HCT116 (cell line): ENCODE results near the gene VSIG4. TPM values are rescaled to one million over a fixed set of nuclear protein-coding genes. Genes with fewer than 3 reads are reported as not detected.

ENCODE experiments used
- ATAC-seq: fragments of 200-7000 bp; cut with Tn5 transposase; 2 replicates; pipeline ENCODE4 v1.9.1; 2020; ENCODE audit warnings: mild to moderate bottlenecking, moderate library complexity
- BruUV-seq: library from RNA; stranded (reverse); fragments of 400-500 nt; replicated peaks from 2 replicates; lab custom pipeline; 2021; lab: Mats Ljungman, UMichigan
- CTCF ChIA-PET: fragments of 300-600 bp; sonication (Branson Sonifier 250); formaldehyde crosslinking; loops from one replicate; lab custom pipeline; 2021; ENCODE audit warnings: antibody characterized with exemption; lab: Charles Lee
- POLR2A ChIA-PET: fragments of 300-600, 350-600 bp; sonication (Branson Sonifier 250); formaldehyde crosslinking; loops from one replicate; lab custom pipeline; 2021; ENCODE audit warnings: antibody characterized with exemption; lab: Charles Lee
- RAD21 ChIA-PET, 2 experiments: fragments of 300-600 bp; sonication (Branson Sonifier 250); formaldehyde crosslinking; loops; one replicate each; lab custom pipeline; 2023; ENCODE audit warnings: low total read pairs in 2 of 2; ENCODE audit not compliant: uncharacterized antibody in 2 of 2, unreplicated experiment in 2 of 2, low non-redundant PET in 1 of 2; lab: Charles Lee
- DNase-seq: peaks from one replicate; pipeline ENCODE4 v3.0.0-alpha.2; 2010; ENCODE audit warnings: low read depth, low spot score
- H2AFZ ChIP-seq: fragments of 200-600 bp; shearing (Covaris generic), sonication (generic); 2 replicates; pipeline ENCODE4 v1.6.1; 2017; ENCODE audit warnings: low read depth, mixed run types, mixed read lengths, antibody characterized with exemption, low read length; ENCODE audit not compliant: poor library complexity, severe bottlenecking
- H3K27ac ChIP-seq: 2 replicates; pipeline ENCODE4 v1.5.1; 2012; ENCODE audit warnings: low read depth, low read length
- H3K27me3 ChIP-seq: fragments of 200-600 bp; sonication (generic); 2 replicates; pipeline ENCODE4 v1.6.1; 2016; ENCODE audit warnings: mixed run types, low read length, mixed read lengths; ENCODE audit not compliant: insufficient read depth
- H3K36me3 ChIP-seq, 2 experiments: fragments of 200-500 bp in 1 of 2; fragments of 200-600 bp in 1 of 2; sonication (Bioruptor generic) in 1 of 2; sonication (generic) in 1 of 2; 2 replicates each; pipeline versions ENCODE4 v1.5.1 to v1.6.1; 2014 to 2016; ENCODE audit warnings: low read length in 2 of 2, inconsistent platforms in 1 of 2, mixed read lengths in 1 of 2, mixed run types in 1 of 2; ENCODE audit not compliant: insufficient read depth in 2 of 2, control insufficient read depth in 1 of 2
- H3K4me1 ChIP-seq, 2 experiments: fragments of 200-600 bp in 1 of 2; sonication (generic) in 1 of 2; 2 replicates each; pipeline versions ENCODE4 v1.5.1 to v1.6.1; 2012 to 2017; ENCODE audit warnings: low read length in 2 of 2, inconsistent platforms in 1 of 2, mild to moderate bottlenecking in 1 of 2, mixed read lengths in 1 of 2, mixed run types in 1 of 2, moderate library complexity in 1 of 2; ENCODE audit not compliant: insufficient read depth in 2 of 2, control insufficient read depth in 1 of 2
- H3K4me2 ChIP-seq: fragments of 200-600 bp; sonication (generic); 2 replicates; pipeline ENCODE4 v1.6.1; 2017; ENCODE audit warnings: mixed run types, low read length, mixed read lengths
- H3K4me3 ChIP-seq, 2 experiments: fragments of 200-600 bp in 1 of 2; sonication (generic) in 1 of 2; replicated peaks in 1 of 2; 2 replicates each; pipeline ENCODE4 v1.5.1; 2011 to 2016; ENCODE audit warnings: low read length in 2 of 2, control low read depth in 1 of 2, low read depth in 1 of 2, mild to moderate bottlenecking in 1 of 2, mixed read lengths in 1 of 2, mixed run types in 1 of 2
- H3K79me2 ChIP-seq: fragments of 200-600 bp; sonication (generic); 2 replicates; pipeline ENCODE4 v1.6.1; 2017; ENCODE audit warnings: mild to moderate bottlenecking, mixed run types, low read length, moderate library complexity, mixed read lengths; ENCODE audit not compliant: insufficient read depth
- H3K9ac ChIP-seq: fragments of 200-600 bp; sonication (generic); 2 replicates; pipeline ENCODE4 v1.6.1; 2016; ENCODE audit warnings: low read length, mixed read lengths
- H3K9me2 ChIP-seq: fragments of 200-600 bp; sonication (generic), shearing (Covaris generic); 2 replicates; pipeline ENCODE4 v1.6.1; 2017; ENCODE audit warnings: mixed run types, mild to moderate bottlenecking, moderate library complexity; ENCODE audit not compliant: insufficient read depth
- H3K9me3 ChIP-seq, 2 experiments: fragments of 200-500 bp in 1 of 2; fragments of 200-600 bp in 1 of 2; sonication (Bioruptor generic) in 1 of 2; sonication (generic) in 1 of 2; 2 replicates each; pipeline ENCODE4 v1.6.1; 2014 to 2017; ENCODE audit warnings: low read length in 2 of 2, mixed read lengths in 2 of 2, inconsistent platforms in 1 of 2, low read depth in 1 of 2, mild to moderate bottlenecking in 1 of 2, mixed run types in 1 of 2, moderate library complexity in 1 of 2; ENCODE audit not compliant: control insufficient read depth in 1 of 2, insufficient read depth in 1 of 2
- H4K20me1 ChIP-seq: fragments of 200-600 bp; sonication (generic), shearing (Covaris generic); 2 replicates; pipeline ENCODE4 v1.6.1; 2017; ENCODE audit warnings: mixed run types, mild to moderate bottlenecking, moderate library complexity; ENCODE audit not compliant: insufficient read depth
- ATF3 ChIP-seq: IDR thresholded peaks from 2 replicates; pipeline ENCODE4 v1.6.1; 2012
- CEBPB ChIP-seq: IDR thresholded peaks from 2 replicates; pipeline ENCODE4 v1.6.1; 2012; ENCODE audit warnings: low read depth
- EGR1 ChIP-seq: IDR thresholded peaks from 2 replicates; pipeline ENCODE4 v1.6.1; 2012; ENCODE audit warnings: low read depth
- ELF1 ChIP-seq: IDR thresholded peaks from 2 replicates; pipeline ENCODE4 v1.6.1; 2012; ENCODE audit warnings: low read depth, borderline replicate concordance
- EZH2phosphoT487 ChIP-seq: fragments of 200-600 bp; IDR thresholded peaks from 2 replicates; pipeline ENCODE4 v1.6.1; 2018; ENCODE audit warnings: antibody characterized with exemption, borderline replicate concordance
- FOSL1 ChIP-seq: IDR thresholded peaks from 2 replicates; pipeline ENCODE4 v1.6.1; 2012; ENCODE audit warnings: low read depth
- RAD21 ChIP-seq: IDR thresholded peaks from 2 replicates; pipeline ENCODE4 v1.6.1; 2012; ENCODE audit warnings: low read depth, mild to moderate bottlenecking
- SP1 ChIP-seq: IDR thresholded peaks from 2 replicates; pipeline ENCODE4 v1.6.1; 2012; ENCODE audit warnings: low read depth
- SRF ChIP-seq: IDR thresholded peaks from 2 replicates; pipeline ENCODE4 v1.6.1; 2012; ENCODE audit warnings: low read depth
- YY1 ChIP-seq: IDR thresholded peaks from 2 replicates; pipeline ENCODE4 v1.6.1; 2011; ENCODE audit warnings: low read length, low read depth, moderate library complexity, mild to moderate bottlenecking; ENCODE audit not compliant: insufficient replicate concordance; ENCODE audit errors: extremely low read depth
- intact Hi-C: fragments of 100-400 bp; cut with micrococcal nuclease; formaldehyde crosslinking; loops from 2 replicates; pipeline ENCODE4 v1.10.0; 2022
- total RNA-seq: library from RNA; stranded (reverse); gene quantifications from one replicate; pipeline ENCODE4 v1.2.1, GENCODE V29; 2021; ENCODE audit not compliant: unreplicated experiment

VSIG4 gene
- total RNA-seq, 1 experiment from 2014 or later: 0.59 TPM

GRCh38 chrX:66050140-66050569, 10.3 kb upstream of the VSIG4 start (continued):
- TF ChIP-seq ELF1 (no peak), SP1 (no peak), YY1 (no peak), ATF3 (no peak), EZH2phosphoT487 (no peak), EGR1 (no peak), SRF (no peak), RAD21 (no peak)
- TF ChIP-seq, all 23 proteins: peak for 0

GRCh38 chrX:66049056-66049455, 9.2 kb upstream of the VSIG4 start:
- Histone ChIP-seq H3K4me2 (no peak overlapping the region), H3K9me3 (no peaks in the 10 kb centered on the region), H4K20me1 (no peaks in the 10 kb centered on the region), H3K9ac (no peak overlapping the region), H3K27ac (no peak overlapping the region), H3K27me3 (no peaks in the 10 kb centered on the region), H3K4me3 (no peak overlapping the region), H3K9me2 (no peaks in the 10 kb centered on the region), H3K4me1 (no peaks in the 10 kb centered on the region), H2AFZ (no peak overlapping the region), H3K36me3 (no peaks in the 10 kb centered on the region), H3K79me2 (no peaks in the 10 kb centered on the region)
- CTCF ChIA-PET: no interaction called here
- RAD21 ChIA-PET: no interaction called here
- no peak for DNase-seq
- TF ChIP-seq FOSL1 (no peak), CEBPB (peak; percentile 39)
- intact Hi-C loops: no loop called here
- POLR2A ChIA-PET: no interaction called here
- BruUV-seq: no TSS peak
- no peak for ATAC-seq
